GM20000 (cell line): Measurements from ENCODE around the gene INSC.

Experiments used
- DNase-seq: peaks from one replicate; pipeline ENCODE4 v3.0.0; 2012; ENCODE audit warnings: low spot score
- CTCF ChIP-seq: IDR thresholded peaks from 2 replicates; pipeline ENCODE4 v1.5.1; 2012; ENCODE audit warnings: mild to moderate bottlenecking, control low read depth; ENCODE audit errors: extremely low read depth, missing control alignments

The INSC gene

GRCh38 chr11:15139958-15140659 is 25.4 kb downstream of the INSC start:
- no peak for TF ChIP-seq CTCF
- DNase-seq: no peak

- no peak for DNase-seq
Measured at GRCh38 chr11:15141381-15141780, 26.7 kb downstream of the INSC start.

GRCh38 chr11:15142838-15143237 is 28.1 kb downstream of the INSC start:
- no peak for DNase-seq

More at GRCh38 chr11:15141381-15141780, 26.7 kb downstream of the INSC start:
- TF ChIP-seq CTCF: no peak

GRCh38 chr11:15143855-15144254 is 29.1 kb downstream of the INSC start:
- no peak for TF ChIP-seq CTCF
- no peak for DNase-seq

More at GRCh38 chr11:15142838-15143237, 28.1 kb downstream of the INSC start:
- no peak for TF ChIP-seq CTCF

- TF ChIP-seq CTCF: no peak
- no peak for DNase-seq
Measured at GRCh38 chr11:15144347-15144746, 29.6 kb downstream of the INSC start.

GRCh38 chr11:15145151-15145550 is 30.4 kb downstream of the INSC start:
- no peak for TF ChIP-seq CTCF
- no peak for DNase-seq

GRCh38 chr11:15145615-15146014 is 30.9 kb downstream of the INSC start:
- TF ChIP-seq CTCF: no peak
- no peak for DNase-seq
